HepG2 (cell line): ENCODE results near the gene XPNPEP1. TPM values are rescaled to one million over a fixed set of nuclear protein-coding genes. Genes with fewer than 3 reads are reported as not detected.

Source experiments
- ATAC-seq: fragments of 200-7000 bp; cut with Tn5 transposase; 3 replicates; pipeline ENCODE4 v1.9.1; 2020; ENCODE audit warnings: mild to moderate bottlenecking, moderate library complexity
- BruUV-seq: library from RNA; stranded (reverse); fragments of 400-500 nt; replicated peaks from 2 replicates; lab custom pipeline; 2021; lab: Mats Ljungman, UMichigan
- CTCF ChIA-PET: fragments of 300-600 bp; formaldehyde crosslinking; extraction: SDS; loops from one replicate; lab custom pipeline; 2021; ENCODE audit warnings: low total read pairs, inconsistent platforms, low intra/inter-chr PET ratio; lab: Yijun Ruan, JAX
- POLR2A ChIA-PET: fragments of 350-600 bp; sonication (Branson Sonifier 250); formaldehyde crosslinking; loops from one replicate; lab custom pipeline; 2020; ENCODE audit warnings: antibody characterized with exemption, inconsistent platforms; lab: Yijun Ruan, JAX
- DNase-seq: peaks from one replicate; pipeline ENCODE4 v3.0.0-alpha.2; 2015; ENCODE audit warnings: low spot score
- FAIRE-seq: peaks from 3 replicates; lab custom pipeline; 2011; peaks lifted over from hg19 to GRCh38; lab: Jason Lieb, UNC
- H2AFZ ChIP-seq: one replicate; pipeline ENCODE4 v1.6.1; 2011; ENCODE audit warnings: low read length, inconsistent platforms
- H3K27ac ChIP-seq: fragments of 300-600 bp; 3 replicates; pipeline ENCODE4 v1.8.0; 2011; ENCODE audit warnings: mixed run types, mild to moderate bottlenecking, mixed read lengths, low read length, inconsistent platforms; ENCODE audit not compliant: insufficient read depth; ENCODE audit errors: extremely low read length
- H3K27me3 ChIP-seq, 2 experiments: fragments of 200-600 bp in 1 of 2; 2 replicates in 1 of 2; 3 replicates in 1 of 2; pipeline versions ENCODE4 v1.6.0 to v1.8.0; 2011; ENCODE audit warnings: low read length in 2 of 2, mild to moderate bottlenecking in 2 of 2, moderate library complexity in 2 of 2, inconsistent platforms in 1 of 2; ENCODE audit not compliant: insufficient read depth in 2 of 2, control insufficient read depth in 1 of 2
- H3K36me3 ChIP-seq, 2 experiments: fragments of 200-600 bp in 1 of 2; replicated peaks in 1 of 2; 2 replicates in 1 of 2; 3 replicates in 1 of 2; pipeline versions ENCODE4 v1.5.1 to v1.8.0; 2011; ENCODE audit warnings: low read length in 2 of 2, inconsistent platforms in 1 of 2; ENCODE audit not compliant: insufficient read depth in 2 of 2, control insufficient read depth in 1 of 2
- H3K4me1 ChIP-seq: 2 replicates; pipeline ENCODE4 v1.5.1; 2012; ENCODE audit warnings: low read length, inconsistent platforms; ENCODE audit not compliant: insufficient read depth
- H3K4me2 ChIP-seq: 2 replicates; pipeline ENCODE4 v1.6.0; 2011; ENCODE audit warnings: low read depth, low read length, inconsistent platforms
- H3K4me3 ChIP-seq, 3 experiments: fragments of 200-600 bp in 1 of 3; sonication (generic), shearing (Covaris generic) in 1 of 3; replicated peaks in 1 of 3; 2 replicates each; pipeline ENCODE4 v1.5.1; 2011 to 2016; ENCODE audit warnings: low read length in 3 of 3, inconsistent platforms in 2 of 3, low read depth in 2 of 3, mild to moderate bottlenecking in 2 of 3, control low read depth in 1 of 3, mixed read lengths in 1 of 3; ENCODE audit not compliant: insufficient read depth in 1 of 3
- H3K79me2 ChIP-seq: one replicate; pipeline ENCODE4 v1.6.1; 2011; ENCODE audit warnings: low read length, inconsistent platforms; ENCODE audit not compliant: insufficient read depth
- H3K9ac ChIP-seq: 2 replicates; pipeline ENCODE4 v1.6.0; 2011; ENCODE audit warnings: mild to moderate bottlenecking, low read depth, low read length, inconsistent platforms; ENCODE audit not compliant: insufficient read depth
- H3K9me3 ChIP-seq: 2 replicates; pipeline ENCODE4 v1.5.1; 2012; ENCODE audit warnings: mild to moderate bottlenecking, low read length
- H4K20me1 ChIP-seq: 2 replicates; pipeline ENCODE4 v1.6.0; 2011; ENCODE audit warnings: inconsistent platforms, mild to moderate bottlenecking, low read length, moderate library complexity; ENCODE audit not compliant: insufficient read depth
- ARID2 ChIP-seq: sonication (generic); formaldehyde crosslinking; IDR thresholded peaks from 2 replicates; pipeline ENCODE4 v1.8.1; 2022; ENCODE audit warnings: mild to moderate bottlenecking, missing genetic modification reagents, borderline replicate concordance
- ATRX ChIP-seq: sonication (generic); formaldehyde crosslinking; IDR thresholded peaks from 2 replicates; pipeline ENCODE4 v1.4.0; 2020; ENCODE audit warnings: missing genetic modification reagents, borderline replicate concordance
- CEBPG ChIP-seq: IDR thresholded peaks from 2 replicates; pipeline ENCODE4 v1.6.1; 2016
- FOSL1 ChIP-seq: sonication (generic); formaldehyde crosslinking; IDR thresholded peaks from 2 replicates; pipeline ENCODE4 v1.9.0; 2021; ENCODE audit warnings: missing genetic modification reagents, borderline replicate concordance
- KDM5A ChIP-seq: fragments of 200-600 bp; sonication (generic); IDR thresholded peaks from 2 replicates; pipeline ENCODE4 v1.7.0; 2018; ENCODE audit warnings: antibody characterized with exemption, mild to moderate bottlenecking, low read length, borderline replicate concordance
- RBFOX2 ChIP-seq: fragments of 200-400 bp; formaldehyde crosslinking; IDR thresholded peaks from 2 replicates; pipeline ENCODE4 v1.6.1; 2017; ENCODE audit warnings: low read depth, mild to moderate bottlenecking, low read length
- TEAD3 ChIP-seq: optimal IDR thresholded peaks from 2 replicates; pipeline ENCODE3; 2016; ENCODE audit warnings: borderline replicate concordance
- ZMAT5 ChIP-seq: sonication (generic); formaldehyde crosslinking; IDR thresholded peaks from 2 replicates; pipeline ENCODE4 v1.5.0; 2020; ENCODE audit warnings: mild to moderate bottlenecking, low read depth, missing genetic modification reagents, borderline replicate concordance
- ZNF234 ChIP-seq: sonication (generic); formaldehyde crosslinking; conservative IDR thresholded peaks from 2 replicates; pipeline ENCODE4 v1.5.1; 2020; ENCODE audit warnings: mild to moderate bottlenecking, missing genetic modification reagents
- ZNF569 ChIP-seq: sonication (generic); formaldehyde crosslinking; IDR thresholded peaks from 2 replicates; pipeline ENCODE4 v1.5.0; 2020; ENCODE audit warnings: mild to moderate bottlenecking, missing genetic modification reagents, moderate library complexity, borderline replicate concordance
- ZNF691 ChIP-seq: sonication (generic); formaldehyde crosslinking; IDR thresholded peaks from 2 replicates; pipeline ENCODE4 v1.4.0; 2020; ENCODE audit warnings: missing genetic modification reagents, low read depth, mild to moderate bottlenecking, borderline replicate concordance
- ZNF720 ChIP-seq: sonication (generic); formaldehyde crosslinking; IDR thresholded peaks from 2 replicates; pipeline ENCODE4 v1.4.0; 2020; ENCODE audit warnings: missing genetic modification reagents
- ZNF816 ChIP-seq: sonication (generic); formaldehyde crosslinking; IDR thresholded peaks from 2 replicates; pipeline ENCODE4 v1.8.0; 2022; ENCODE audit warnings: missing genetic modification reagents, mild to moderate bottlenecking, borderline replicate concordance
- WGBS: methylation state at CpG from one replicate; pipeline ENCODE4 v1.1.6; 2017; ENCODE audit warnings: low lambda C conversion rate; 5-methylcytosine and 5-hydroxymethylcytosine counted together
- in situ Hi-C: cut with HindIII; loops from 2 replicates; pipeline ENCODE4 v1.10.0; 2017; ENCODE audit warnings: low pct_unique_long_range_greater_than_20kb; ENCODE audit not compliant: extremely low pct_ligation_motif_present
- intact Hi-C: fragments of 100-400 bp; cut with micrococcal nuclease; formaldehyde crosslinking; loops from one replicate; pipeline ENCODE4 v1.10.0; 2022; ENCODE audit not compliant: unreplicated experiment
- polyA plus RNA-seq, 8 experiments: library from polyadenylated mRNA; depleted of rRNA in 3 of 8; stranded (reverse) in 7 of 8; unstranded in 1 of 8; fragments of >200 nt; fragmentation: Illumina TruSeq in 4 of 8; extraction: Trizol in 4 of 8; gene quantifications; 2 replicates each; pipeline versions ENCODE4 v1.2.1 to v1.2.3, GENCODE V29; 2011 to 2016; ENCODE audit warnings: low read depth in 4 of 8, missing spikeins in 1 of 8, mixed read lengths in 1 of 8; ENCODE audit not compliant: insufficient read depth in 1 of 8
- total RNA-seq, 5 experiments: library from RNA; depleted of rRNA; stranded (reverse); fragments of >200 nt; fragmentation: Illumina TruSeq; extraction: Trizol; gene quantifications; 2 replicates each; pipeline ENCODE4 v1.2.3, GENCODE V29; 2016; ENCODE audit warnings: low read depth in 1 of 5
- TF ChIP-seq, protein P1 (sequence below): sonication (generic); formaldehyde crosslinking; conservative IDR thresholded peaks from 2 replicates; pipeline ENCODE4 v1.4.0; 2020; ENCODE audit warnings: missing genetic modification reagents

The XPNPEP1 gene
- total and polyA plus RNA-seq, 2 of the 13 experiments (the other 11 are each of a cell fraction or from before 2014, with no cell fraction given): 30.3 to 55.5 TPM

- no peak for TF ChIP-seq ZNF720 (CRISPR knock-in tag)
- no peak for TF ChIP-seq TEAD3 (CRISPR knock-in tag)
- no peak for TF ChIP-seq FOSL1 (CRISPR knock-in tag)
- no peak for TF ChIP-seq ARID2 (CRISPR knock-in tag)
- no peak for TF ChIP-seq KDM5A
- TF ChIP-seq, protein P1, sequence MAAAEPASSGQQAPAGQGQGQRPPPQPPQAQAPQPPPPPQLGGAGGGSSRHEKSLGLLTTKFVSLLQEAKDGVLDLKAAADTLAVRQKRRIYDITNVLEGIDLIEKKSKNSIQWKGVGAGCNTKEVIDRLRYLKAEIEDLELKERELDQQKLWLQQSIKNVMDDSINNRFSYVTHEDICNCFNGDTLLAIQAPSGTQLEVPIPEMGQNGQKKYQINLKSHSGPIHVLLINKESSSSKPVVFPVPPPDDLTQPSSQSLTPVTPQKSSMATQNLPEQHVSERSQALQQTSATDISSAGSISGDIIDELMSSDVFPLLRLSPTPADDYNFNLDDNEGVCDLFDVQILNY: no peak
- no peak for TF ChIP-seq ZNF234 (CRISPR knock-in tag)
These were observed 37.4 kb upstream of the XPNPEP1 start (continued) for GRCh38 chr10:109960682-109961081.

- no peak for TF ChIP-seq ATRX (CRISPR knock-in tag)
- no peak for TF ChIP-seq ZNF691 (CRISPR knock-in tag)
- TF ChIP-seq ZNF569 (CRISPR knock-in tag): no peak
- TF ChIP-seq ZNF816 (CRISPR knock-in tag): no peak
- TF ChIP-seq RBFOX2: no peak
- no peak for TF ChIP-seq ZMAT5 (CRISPR knock-in tag)
- TF ChIP-seq CEBPG: no peak
- Histone ChIP-seq H3K9ac (no peak overlapping the region), H3K4me2 (no peak overlapping the region), H3K79me2 (no peaks in the 10 kb centered on the region), H2AFZ (no peak overlapping the region), H3K36me3 (no peaks in the 10 kb centered on the region), H3K27ac (no peak overlapping the region), H4K20me1 (no peaks in the 10 kb centered on the region), H3K9me3 (no peaks in the 10 kb centered on the region), H3K4me1 (peaks cover 11% of the 10 kb centered on the region; the same call in 1 of the 2 replicates), H3K27me3 (no peaks in the 10 kb centered on the region), H3K4me3 (no peak overlapping the region)
- ATAC-seq (no peak), DNase-seq (no peak), FAIRE-seq (no peak)
- ChIA-PET POLR2A (no interaction called here), CTCF (no interaction called here)
- in situ Hi-C loops (no loop called here), intact Hi-C loops (loop anchor here (5.0 to 10.0 kb wide), 2 partner anchors 155 to 307 kb away; no protein-coding TSS in a partner anchor)
- no TSS peak for BruUV-seq
- 89% methylated on average over 8 of the region's 8 CpGs for WGBS
These were observed 36.2 kb upstream of the XPNPEP1 start for GRCh38 chr10:109959259-109960145.
